HEK293 (cell line): Measurements from ENCODE around the gene EGFR.

ENCODE experiments used
- CTCF ChIA-PET: fragments of 350-600 bp; formaldehyde crosslinking; extraction: SDS; loops from one replicate; lab custom pipeline; 2021; ENCODE audit warnings: antibody characterized with exemption; lab: Yijun Ruan, JAX
- POLR2A ChIA-PET: fragments of 300-600 bp; formaldehyde crosslinking; extraction: SDS; loops from one replicate; lab custom pipeline; 2020; ENCODE audit warnings: antibody characterized with exemption, inconsistent platforms; lab: Yijun Ruan, JAX
- H3K27ac ChIP-seq: fragments of 200-500 bp; sonication (Bioruptor generic); 2 replicates; pipeline ENCODE4 v1.5.1; 2014; ENCODE audit warnings: low read depth, low read length, control low read depth, inconsistent platforms; ENCODE audit errors: extremely low read depth
- H3K36me3 ChIP-seq, 2 experiments: fragments of 200-500 bp in 1 of 2; sonication (Bioruptor generic) in 1 of 2; 1 replicate in 1 of 2; 2 replicates in 1 of 2; pipeline ENCODE4 v1.5.1; 2014 to 2017; ENCODE audit warnings: inconsistent platforms in 2 of 2, low read length in 2 of 2; ENCODE audit not compliant: control insufficient read depth in 2 of 2, insufficient read depth in 1 of 2
- H3K4me1 ChIP-seq: fragments of 200-500 bp; sonication (Bioruptor generic); 2 replicates; pipeline ENCODE4 v1.5.1; 2014; ENCODE audit warnings: mild to moderate bottlenecking, low read length, inconsistent platforms; ENCODE audit not compliant: control insufficient read depth, insufficient read depth
- H3K4me3 ChIP-seq: 2 replicates; pipeline ENCODE4 v1.5.1; 2011; ENCODE audit warnings: low read depth, mild to moderate bottlenecking, control low read depth, low read length, moderate library complexity
- H3K9me3 ChIP-seq: fragments of 200-500 bp; sonication (Bioruptor generic); 2 replicates; pipeline ENCODE4 v1.5.1; 2014; ENCODE audit warnings: low read depth, low read length, inconsistent platforms; ENCODE audit not compliant: control insufficient read depth, insufficient read depth
- GFI1B ChIP-seq: fragments of 450-650 bp; formaldehyde crosslinking; IDR thresholded peaks from 2 replicates; pipeline ENCODE4 v1.5.1; 2016; ENCODE audit warnings: missing biosample characterization, missing genetic modification characterization
- KLF16 ChIP-seq: fragments of 450-650 bp; formaldehyde crosslinking; IDR thresholded peaks from 2 replicates; pipeline ENCODE4 v1.5.1; 2017; ENCODE audit warnings: missing biosample characterization, missing genetic modification characterization
- SALL2 ChIP-seq: fragments of 450-650 bp; formaldehyde crosslinking; IDR thresholded peaks from 2 replicates; pipeline ENCODE4 v1.5.0; 2017; ENCODE audit warnings: missing biosample characterization, mild to moderate bottlenecking, missing genetic modification characterization, borderline replicate concordance
- ZBTB1 ChIP-seq: fragments of 450-650 bp; formaldehyde crosslinking; IDR thresholded peaks from 2 replicates; pipeline ENCODE4 v1.5.1; 2016; ENCODE audit warnings: missing biosample characterization, missing genetic modification characterization
- ZBTB48 ChIP-seq: fragments of 450-650 bp; formaldehyde crosslinking; IDR thresholded peaks from 2 replicates; pipeline ENCODE4 v1.5.1; 2016; ENCODE audit warnings: missing biosample characterization, missing genetic modification characterization
- ZFP41 ChIP-seq: fragments of 450-650 bp; formaldehyde crosslinking; IDR thresholded peaks from 2 replicates; pipeline ENCODE4 v1.5.1; 2016; ENCODE audit warnings: missing biosample characterization, missing genetic modification characterization, borderline replicate concordance
- ZNF138 ChIP-seq: fragments of 450-650 bp; formaldehyde crosslinking; IDR thresholded peaks from 2 replicates; pipeline ENCODE4 v1.5.1; 2016; ENCODE audit warnings: missing biosample characterization, missing genetic modification characterization, borderline replicate concordance
- ZNF302 ChIP-seq: fragments of 450-650 bp; formaldehyde crosslinking; IDR thresholded peaks from 2 replicates; pipeline ENCODE4 v1.5.1; 2016; ENCODE audit warnings: missing biosample characterization, missing genetic modification characterization, low read depth
- ZNF37A ChIP-seq: fragments of 450-650 bp; IDR thresholded peaks from 2 replicates; pipeline ENCODE4 v1.5.1; 2018; ENCODE audit warnings: missing biosample characterization, missing genetic modification characterization
- ZNF626 ChIP-seq: fragments of 450-650 bp; sonication (Bioruptor Pico); formaldehyde crosslinking; IDR thresholded peaks from 2 replicates; pipeline ENCODE4 v1.5.1; 2018; ENCODE audit warnings: missing biosample characterization, missing genetic modification characterization, inconsistent platforms
- TF ChIP-seq, protein P1 (sequence below): fragments of 450-650 bp; formaldehyde crosslinking; IDR thresholded peaks from 2 replicates; pipeline ENCODE4 v1.5.1; 2017; ENCODE audit warnings: missing biosample characterization, mild to moderate bottlenecking, missing genetic modification characterization, moderate library complexity
- TF ChIP-seq, protein P2 (sequence below): fragments of 450-650 bp; formaldehyde crosslinking; IDR thresholded peaks from 2 replicates; pipeline ENCODE4 v1.5.1; 2016; ENCODE audit warnings: missing biosample characterization, missing genetic modification characterization
- TF ChIP-seq, protein P3 (sequence below): fragments of 450-650 bp; formaldehyde crosslinking; IDR thresholded peaks from 2 replicates; pipeline ENCODE4 v1.5.1; 2017; ENCODE audit warnings: missing biosample characterization, missing genetic modification characterization
- TF ChIP-seq, protein P4 (sequence below): fragments of 450-650 bp; formaldehyde crosslinking; IDR thresholded peaks from 2 replicates; pipeline ENCODE4 v1.5.1; 2016; ENCODE audit warnings: missing biosample characterization, missing genetic modification characterization, borderline replicate concordance

The EGFR gene

DNA sequence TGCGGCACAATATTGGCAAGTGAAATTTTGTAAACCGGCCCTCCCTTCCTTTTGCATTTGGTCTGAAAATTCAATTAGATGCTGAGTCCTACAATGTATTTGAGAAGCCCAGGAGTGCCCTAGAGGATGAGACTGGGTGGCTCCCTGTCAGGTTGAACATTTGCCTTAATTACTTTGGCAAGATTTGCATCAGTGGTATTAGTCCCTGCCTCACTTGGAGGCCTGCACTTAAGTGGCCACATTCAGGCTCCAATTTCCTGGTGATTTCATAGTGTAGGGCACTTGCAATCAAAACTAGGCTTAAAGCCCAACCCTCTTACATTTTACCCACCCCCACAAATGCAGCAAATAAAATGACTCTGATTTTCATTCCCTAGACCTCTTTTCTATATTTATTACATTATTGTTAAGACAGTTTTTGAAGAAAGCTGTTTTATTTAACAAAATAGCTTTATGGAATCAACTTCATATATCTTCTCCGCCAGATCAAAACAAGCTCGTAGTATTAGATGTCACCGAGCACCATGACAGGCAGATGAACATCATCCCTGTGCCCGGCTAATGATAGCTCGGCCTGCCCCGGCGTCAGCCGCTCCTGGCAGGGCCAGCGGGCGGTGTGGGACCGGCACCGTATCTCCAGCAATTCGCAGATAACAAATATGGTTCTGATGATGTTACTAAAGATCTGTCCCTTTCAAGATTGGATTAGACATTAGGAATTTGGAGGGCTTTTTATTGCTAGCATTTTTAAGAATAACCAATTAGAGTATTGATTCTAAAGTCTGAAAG is 73.6 kb downstream of the EGFR start:
- H3K9me3 ChIP-seq: no peaks in the 10 kb centered on the region
- H3K27ac ChIP-seq: no peak overlapping the region
- ChIA-PET CTCF (no interaction called here), POLR2A (no interaction called here)
- H3K4me3 ChIP-seq: no peak overlapping the region
- TF ChIP-seq, protein P1, sequence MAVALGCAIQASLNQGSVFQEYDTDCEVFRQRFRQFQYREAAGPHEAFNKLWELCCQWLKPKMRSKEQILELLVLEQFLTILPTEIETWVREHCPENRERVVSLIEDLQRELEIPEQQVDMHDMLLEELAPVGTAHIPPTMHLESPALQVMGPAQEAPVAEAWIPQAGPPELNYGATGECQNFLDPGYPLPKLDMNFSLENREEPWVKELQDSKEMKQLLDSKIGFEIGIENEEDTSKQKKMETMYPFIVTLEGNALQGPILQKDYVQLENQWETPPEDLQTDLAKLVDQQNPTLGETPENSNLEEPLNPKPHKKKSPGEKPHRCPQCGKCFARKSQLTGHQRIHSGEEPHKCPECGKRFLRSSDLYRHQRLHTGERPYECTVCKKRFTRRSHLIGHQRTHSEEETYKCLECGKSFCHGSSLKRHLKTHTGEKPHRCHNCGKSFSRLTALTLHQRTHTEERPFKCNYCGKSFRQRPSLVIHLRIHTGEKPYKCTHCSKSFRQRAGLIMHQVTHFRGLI: peak; percentile 69; the same call in 1 of the 2 replicates
- TF ChIP-seq, protein P2, sequence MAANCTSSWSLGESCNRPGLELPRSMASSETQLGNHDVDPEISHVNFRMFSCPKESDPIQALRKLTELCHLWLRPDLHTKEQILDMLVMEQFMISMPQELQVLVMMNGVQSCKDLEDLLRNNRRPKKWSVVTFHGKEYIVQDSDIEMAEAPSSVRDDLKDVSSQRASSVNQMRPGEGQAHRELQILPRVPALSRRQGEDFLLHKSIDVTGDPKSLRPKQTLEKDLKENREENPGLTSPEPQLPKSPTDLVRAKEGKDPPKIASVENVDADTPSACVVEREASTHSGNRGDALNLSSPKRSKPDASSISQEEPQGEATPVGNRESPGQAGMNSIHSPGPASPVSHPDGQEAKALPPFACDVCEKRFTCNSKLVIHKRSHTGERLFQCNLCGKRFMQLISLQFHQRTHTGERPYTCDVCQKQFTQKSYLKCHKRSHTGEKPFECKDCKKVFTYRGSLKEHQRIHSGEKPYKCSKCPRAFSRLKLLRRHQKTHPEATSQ: no peak
- no peaks in the 10 kb centered on the region for H3K36me3 ChIP-seq
- H3K4me1 ChIP-seq: no peaks in the 10 kb centered on the region

DNA sequence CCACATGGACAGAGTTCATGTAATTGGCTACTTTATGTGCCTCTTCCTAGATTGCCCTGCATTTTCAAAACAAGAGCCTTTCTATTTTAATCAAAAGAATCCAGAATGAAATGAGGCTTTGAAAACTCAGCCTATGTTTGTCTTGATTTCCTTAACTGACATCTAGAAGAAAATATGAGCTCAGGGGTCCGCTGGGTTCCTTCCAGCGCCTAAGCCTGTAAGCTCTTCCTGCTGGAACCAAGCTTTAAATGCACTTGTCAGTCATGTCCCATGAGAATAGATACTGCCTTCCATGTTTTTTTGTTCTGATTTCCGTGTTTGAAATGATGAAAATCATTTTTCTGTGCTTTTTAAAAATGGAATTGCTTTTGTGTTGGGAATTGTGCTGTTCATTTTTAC is 74.2 kb downstream of the EGFR start:
- TF ChIP-seq SALL2 (tag by site-specific recombination): no peak
- no peak for TF ChIP-seq GFI1B (tag by site-specific recombination)
- TF ChIP-seq, protein P3, sequence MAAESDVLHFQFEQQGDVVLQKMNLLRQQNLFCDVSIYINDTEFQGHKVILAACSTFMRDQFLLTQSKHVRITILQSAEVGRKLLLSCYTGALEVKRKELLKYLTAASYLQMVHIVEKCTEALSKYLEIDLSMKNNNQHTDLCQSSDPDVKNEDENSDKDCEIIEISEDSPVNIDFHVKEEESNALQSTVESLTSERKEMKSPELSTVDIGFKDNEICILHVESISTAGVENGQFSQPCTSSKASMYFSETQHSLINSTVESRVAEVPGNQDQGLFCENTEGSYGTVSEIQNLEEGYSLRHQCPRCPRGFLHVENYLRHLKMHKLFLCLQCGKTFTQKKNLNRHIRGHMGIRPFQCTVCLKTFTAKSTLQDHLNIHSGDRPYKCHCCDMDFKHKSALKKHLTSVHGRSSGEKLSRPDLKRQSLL (tag by site-specific recombination): no peak
- no peak for TF ChIP-seq ZNF138 (tag by site-specific recombination)
- no peak for TF ChIP-seq ZFP41 (tag by site-specific recombination)
- no peak for TF ChIP-seq ZBTB48 (tag by site-specific recombination)
- no peak for TF ChIP-seq KLF16
- no peak for TF ChIP-seq ZBTB1 (tag by site-specific recombination)
- TF ChIP-seq ZNF302 (tag by site-specific recombination): no peak
- TF ChIP-seq ZNF626 (tag by site-specific recombination): no peak
- TF ChIP-seq, protein P4, sequence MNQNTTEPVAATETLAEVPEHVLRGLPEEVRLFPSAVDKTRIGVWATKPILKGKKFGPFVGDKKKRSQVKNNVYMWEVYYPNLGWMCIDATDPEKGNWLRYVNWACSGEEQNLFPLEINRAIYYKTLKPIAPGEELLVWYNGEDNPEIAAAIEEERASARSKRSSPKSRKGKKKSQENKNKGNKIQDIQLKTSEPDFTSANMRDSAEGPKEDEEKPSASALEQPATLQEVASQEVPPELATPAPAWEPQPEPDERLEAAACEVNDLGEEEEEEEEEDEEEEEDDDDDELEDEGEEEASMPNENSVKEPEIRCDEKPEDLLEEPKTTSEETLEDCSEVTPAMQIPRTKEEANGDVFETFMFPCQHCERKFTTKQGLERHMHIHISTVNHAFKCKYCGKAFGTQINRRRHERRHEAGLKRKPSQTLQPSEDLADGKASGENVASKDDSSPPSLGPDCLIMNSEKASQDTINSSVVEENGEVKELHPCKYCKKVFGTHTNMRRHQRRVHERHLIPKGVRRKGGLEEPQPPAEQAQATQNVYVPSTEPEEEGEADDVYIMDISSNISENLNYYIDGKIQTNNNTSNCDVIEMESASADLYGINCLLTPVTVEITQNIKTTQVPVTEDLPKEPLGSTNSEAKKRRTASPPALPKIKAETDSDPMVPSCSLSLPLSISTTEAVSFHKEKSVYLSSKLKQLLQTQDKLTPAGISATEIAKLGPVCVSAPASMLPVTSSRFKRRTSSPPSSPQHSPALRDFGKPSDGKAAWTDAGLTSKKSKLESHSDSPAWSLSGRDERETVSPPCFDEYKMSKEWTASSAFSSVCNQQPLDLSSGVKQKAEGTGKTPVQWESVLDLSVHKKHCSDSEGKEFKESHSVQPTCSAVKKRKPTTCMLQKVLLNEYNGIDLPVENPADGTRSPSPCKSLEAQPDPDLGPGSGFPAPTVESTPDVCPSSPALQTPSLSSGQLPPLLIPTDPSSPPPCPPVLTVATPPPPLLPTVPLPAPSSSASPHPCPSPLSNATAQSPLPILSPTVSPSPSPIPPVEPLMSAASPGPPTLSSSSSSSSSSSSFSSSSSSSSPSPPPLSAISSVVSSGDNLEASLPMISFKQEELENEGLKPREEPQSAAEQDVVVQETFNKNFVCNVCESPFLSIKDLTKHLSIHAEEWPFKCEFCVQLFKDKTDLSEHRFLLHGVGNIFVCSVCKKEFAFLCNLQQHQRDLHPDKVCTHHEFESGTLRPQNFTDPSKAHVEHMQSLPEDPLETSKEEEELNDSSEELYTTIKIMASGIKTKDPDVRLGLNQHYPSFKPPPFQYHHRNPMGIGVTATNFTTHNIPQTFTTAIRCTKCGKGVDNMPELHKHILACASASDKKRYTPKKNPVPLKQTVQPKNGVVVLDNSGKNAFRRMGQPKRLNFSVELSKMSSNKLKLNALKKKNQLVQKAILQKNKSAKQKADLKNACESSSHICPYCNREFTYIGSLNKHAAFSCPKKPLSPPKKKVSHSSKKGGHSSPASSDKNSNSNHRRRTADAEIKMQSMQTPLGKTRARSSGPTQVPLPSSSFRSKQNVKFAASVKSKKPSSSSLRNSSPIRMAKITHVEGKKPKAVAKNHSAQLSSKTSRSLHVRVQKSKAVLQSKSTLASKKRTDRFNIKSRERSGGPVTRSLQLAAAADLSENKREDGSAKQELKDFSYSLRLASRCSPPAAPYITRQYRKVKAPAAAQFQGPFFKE (tag by site-specific recombination): no peak
- no peak for TF ChIP-seq ZNF37A (tag by site-specific recombination)
- Histone ChIP-seq H3K9me3 (no peaks in the 10 kb centered on the region), H3K27ac (no peak overlapping the region), H3K4me3 (no peak overlapping the region), H3K36me3 (no peaks in the 10 kb centered on the region), H3K4me1 (no peaks in the 10 kb centered on the region)
- ChIA-PET CTCF (no interaction called here), POLR2A (no interaction called here)
